ENCODE data around the gene UAP1L1. TPM values are rescaled to one million over a fixed set of nuclear protein-coding genes. Genes with fewer than 3 reads are reported as not detected.
A peak's percentile ranks its signal among the peaks of the same experiment; 100 is the strongest.

UAP1L1 gene
- total RNA-seq, 1 experiment from 2014 or later: 6.6 TPM

DNA sequence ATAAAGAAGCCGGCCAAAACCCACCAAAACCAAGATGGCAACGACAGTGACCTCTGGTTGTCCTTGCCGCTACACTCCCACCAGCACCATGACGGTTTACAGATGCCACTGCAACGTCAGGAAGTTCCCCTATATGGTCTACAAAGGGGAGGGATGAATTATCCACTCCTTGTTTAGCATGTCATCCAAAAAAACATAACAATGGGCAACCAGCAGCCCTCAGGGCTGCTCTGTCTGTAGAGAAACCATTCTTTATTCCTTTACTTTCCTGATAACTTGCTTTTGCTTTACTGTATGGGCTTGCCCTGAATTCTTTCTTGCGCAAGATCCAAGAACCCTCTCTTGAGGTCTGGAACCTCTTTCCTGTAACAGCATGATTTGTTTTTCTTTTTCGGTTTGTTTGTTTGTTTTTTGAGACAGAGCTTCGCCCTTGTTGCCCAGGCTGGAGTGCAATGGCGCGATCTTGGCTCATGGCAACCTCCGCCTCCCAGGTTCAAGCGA is 2.0 kb upstream of the UAP1L1 start:
- TF ChIP-seq, protein P1, sequence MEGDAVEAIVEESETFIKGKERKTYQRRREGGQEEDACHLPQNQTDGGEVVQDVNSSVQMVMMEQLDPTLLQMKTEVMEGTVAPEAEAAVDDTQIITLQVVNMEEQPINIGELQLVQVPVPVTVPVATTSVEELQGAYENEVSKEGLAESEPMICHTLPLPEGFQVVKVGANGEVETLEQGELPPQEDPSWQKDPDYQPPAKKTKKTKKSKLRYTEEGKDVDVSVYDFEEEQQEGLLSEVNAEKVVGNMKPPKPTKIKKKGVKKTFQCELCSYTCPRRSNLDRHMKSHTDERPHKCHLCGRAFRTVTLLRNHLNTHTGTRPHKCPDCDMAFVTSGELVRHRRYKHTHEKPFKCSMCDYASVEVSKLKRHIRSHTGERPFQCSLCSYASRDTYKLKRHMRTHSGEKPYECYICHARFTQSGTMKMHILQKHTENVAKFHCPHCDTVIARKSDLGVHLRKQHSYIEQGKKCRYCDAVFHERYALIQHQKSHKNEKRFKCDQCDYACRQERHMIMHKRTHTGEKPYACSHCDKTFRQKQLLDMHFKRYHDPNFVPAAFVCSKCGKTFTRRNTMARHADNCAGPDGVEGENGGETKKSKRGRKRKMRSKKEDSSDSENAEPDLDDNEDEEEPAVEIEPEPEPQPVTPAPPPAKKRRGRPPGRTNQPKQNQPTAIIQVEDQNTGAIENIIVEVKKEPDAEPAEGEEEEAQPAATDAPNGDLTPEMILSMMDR (conservative IDR thresholded peaks at IDR 0.05): no peak
- Histone ChIP-seq H3K23me2 (ENCODE audit: insufficient read length, low read depth, low read length, poor library complexity, severe bottlenecking) (peaks cover 17% of the 10 kb centered on the region), H3K9me3 (ENCODE audit: control insufficient read depth, low read depth, low read length) (no peaks in the 10 kb centered on the region), H4K5ac (ENCODE audit: insufficient read length, low read depth, low read length) (no peak overlapping the region), H3K4ac (ENCODE audit: low read depth, low read length) (no peak overlapping the region), H2BK5ac (ENCODE audit: insufficient read length, low read length) (no peak overlapping the region), H4K91ac (ENCODE audit: insufficient read length, low read depth, low read length) (no peak overlapping the region), H4K8ac (replicated peaks; ENCODE audit: insufficient read length, low read depth, low read length) (no peak overlapping the region), H3K79me2 (ENCODE audit: insufficient read depth, low read length) (no peaks in the 10 kb centered on the region), H3K23ac (ENCODE audit: insufficient read length, low read depth, low read length) (no peak overlapping the region), H2AK5ac (ENCODE audit: insufficient read length, low read length) (no peak overlapping the region), H3K9ac (ENCODE audit: extremely low read depth, insufficient read length, low read length) (no peak overlapping the region), H3K79me1 (ENCODE audit: insufficient read depth, low read depth, low read length, poor library complexity, severe bottlenecking) (no peaks in the 10 kb centered on the region), H2BK20ac (ENCODE audit: low read depth, low read length, poor library complexity, severe bottlenecking) (no peak overlapping the region), H2BK120ac (ENCODE audit: low read depth, low read length, poor library complexity, severe bottlenecking) (no peak overlapping the region), H3K14ac (ENCODE audit: insufficient read depth, low read length) (no peak overlapping the region), H3K27ac (ENCODE audit: insufficient read length, low read depth, low read length) (no peak overlapping the region), H4K20me1 (ENCODE audit: control insufficient read depth, insufficient read depth, insufficient read length) (peaks cover 3% of the 10 kb centered on the region), H3K4me1 (ENCODE audit: insufficient read depth, low read length) (peaks cover 7% of the 10 kb centered on the region; the same call in 1 of the 2 replicates), H2AFZ (ENCODE audit: low read length) (no peak overlapping the region), H3T11ph (ENCODE audit: low read length) (no peak overlapping the region), H2BK12ac (ENCODE audit: insufficient read length, low read depth, low read length) (no peak overlapping the region), H3K4me2 (ENCODE audit: insufficient read depth, insufficient read length, low read length) (no peak overlapping the region), H3K18ac (ENCODE audit: insufficient read length, low read depth, low read length) (no peak overlapping the region), H2BK15ac (ENCODE audit: low read depth, low read length) (no peak overlapping the region), H3K27me3 (ENCODE audit: insufficient read depth, low read length) (peaks cover 7% of the 10 kb centered on the region; the same call in 1 of the 2 replicates), H3K56ac (ENCODE audit: insufficient read length, low read depth, low read length) (no peak overlapping the region)
- Mint-ChIP-seq H3K27ac (peak overlapping the region in 2 of 3 experiments; percentile 25 to 97; a peak in 4 of 7 replicates), H3K9me3 (no peaks in the 10 kb centered on the region; a peak in 1 of 5 replicates), H3K4me3 (peak overlapping the region in 1 of 2 experiments; percentile 6; a peak in 1 of 5 replicates), H3K27me3 (ENCODE audit: low read depth) (peaks cover 45% of the 10 kb centered on the region), H3K36me3 (ENCODE audit: insufficient read depth in 1 of 3, low read depth in 3 of 3) (no peaks in the 10 kb centered on the region), H3K4me1 (peaks cover 17 to 30% of the 10 kb centered on the region in 2 experiments)
- DNase-seq: peak; percentile 62
- no CpG with 5 or more reads among the region's 12 CpGs for WGBS (ENCODE audit: extremely low coverage, insufficient read length, low lambda C conversion rate)

Data from H9 (cell line).